PC-3 (cell line): ENCODE results near the gene SGCD. TPM values are rescaled to one million over a fixed set of nuclear protein-coding genes. Genes with fewer than 3 reads are reported as not detected.

Experiments
- ATAC-seq: fragments of 200-7000 bp; cut with Tn5 transposase; 2 replicates; pipeline ENCODE4 v1.9.1; 2020; ENCODE audit warnings: mild to moderate bottlenecking, moderate library complexity
- BruUV-seq: library from RNA; stranded (reverse); fragments of 400-500 nt; replicated peaks from 2 replicates; lab custom pipeline; 2021; lab: Mats Ljungman, UMichigan
- CTCF ChIA-PET: fragments of 300-600 bp; sonication (Branson Sonifier 250); formaldehyde crosslinking; loops from one replicate; lab custom pipeline; 2022; ENCODE audit warnings: antibody characterized with exemption; lab: Charles Lee
- POLR2A ChIA-PET: fragments of 300-600 bp; sonication (Branson Sonifier 250); formaldehyde crosslinking; loops from one replicate; lab custom pipeline; 2022; ENCODE audit warnings: antibody characterized with exemption; ENCODE audit not compliant: unreplicated experiment; lab: Charles Lee
- DNase-seq: peaks from one replicate; pipeline ENCODE4 v3.0.0-alpha.2; 2015
- H2AFZ ChIP-seq: fragments of 300-600 bp; sonication (generic); 2 replicates; pipeline ENCODE4 v1.6.0; 2016; ENCODE audit warnings: antibody characterized with exemption, low read length
- H3F3A ChIP-seq: fragments of 300-600 bp; sonication (generic); one replicate; pipeline ENCODE4 v1.6.0; 2017; ENCODE audit warnings: antibody characterized with exemption, low read length, control low read depth, mild to moderate bottlenecking; ENCODE audit not compliant: unreplicated experiment
- H3K27ac ChIP-seq: fragments of 300-600 bp; sonication (generic); 2 replicates; pipeline ENCODE4 v1.5.1; 2016; ENCODE audit warnings: mild to moderate bottlenecking, low read length
- H3K27me3 ChIP-seq: fragments of 300-600 bp; sonication (generic); 2 replicates; pipeline ENCODE4 v1.6.1; 2016; ENCODE audit warnings: low read length, mixed read lengths
- H3K36me3 ChIP-seq: fragments of 300-600 bp; sonication (generic); 2 replicates; pipeline ENCODE4 v1.6.1; 2016; ENCODE audit warnings: low read depth, mixed run types, low read length, mixed read lengths
- H3K4me1 ChIP-seq: fragments of 300-600 bp; sonication (generic); 2 replicates; pipeline ENCODE4 v1.5.1; 2016; ENCODE audit warnings: low read length; ENCODE audit not compliant: insufficient read depth
- H3K4me2 ChIP-seq: fragments of 300-600 bp; sonication (generic); 2 replicates; pipeline ENCODE4 v1.6.0; 2016; ENCODE audit warnings: low read length
- H3K4me3 ChIP-seq: fragments of 300-600 bp; sonication (generic); 2 replicates; pipeline ENCODE4 v1.5.1; 2016; ENCODE audit warnings: mild to moderate bottlenecking, low read length, mixed read lengths
- H3K79me2 ChIP-seq: fragments of 300-600 bp; sonication (generic); 2 replicates; pipeline ENCODE4 v1.6.1; 2017; ENCODE audit warnings: low read length, mixed read lengths
- H3K9ac ChIP-seq: fragments of 300-600 bp; sonication (generic); 2 replicates; pipeline ENCODE4 v1.6.0; 2016; ENCODE audit warnings: mild to moderate bottlenecking, low read length
- H3K9me2 ChIP-seq: fragments of 300-600 bp; sonication (generic); replicated peaks from 2 replicates; pipeline ENCODE4 v1.6.1; 2016; ENCODE audit warnings: mixed run types, low read length, mixed read lengths
- H3K9me3 ChIP-seq: fragments of 300-600 bp; sonication (generic); 2 replicates; pipeline ENCODE4 v1.6.1; 2016; ENCODE audit warnings: low read length, mixed read lengths
- H4K20me1 ChIP-seq: fragments of 300-600 bp; sonication (generic); 2 replicates; pipeline ENCODE4 v1.6.1; 2016; ENCODE audit warnings: low read length, mixed read lengths
- EZH2 ChIP-seq: fragments of 300-600 bp; sonication (generic); IDR thresholded peaks from one replicate; pipeline ENCODE4 v1.6.1; 2017; ENCODE audit warnings: antibody characterized with exemption, mild to moderate bottlenecking, low read length; ENCODE audit not compliant: unreplicated experiment
- EZH2phosphoT487 ChIP-seq: fragments of 300-600 bp; sonication (generic); IDR thresholded peaks from 2 replicates; pipeline ENCODE4 v1.6.1; 2018; ENCODE audit warnings: mild to moderate bottlenecking, antibody characterized with exemption, low read length, borderline replicate concordance
- intact Hi-C: fragments of 100-400 bp; cut with micrococcal nuclease; formaldehyde crosslinking; loops from 2 replicates; pipeline ENCODE4 v1.9.0; 2023
- total RNA-seq: library from RNA; depleted of rRNA; stranded (reverse); fragments of >200 nt; gene quantifications from 2 replicates; pipeline ENCODE4 v1.2.3, GENCODE V29; 2014
- TF ChIP-seq, protein P1 (sequence below): fragments of 300-600 bp; sonication (generic); conservative IDR thresholded peaks from 2 replicates; pipeline ENCODE4 v1.5.1; 2017; ENCODE audit warnings: antibody characterized with exemption, low read depth, mild to moderate bottlenecking, low read length

The SGCD gene
- total RNA-seq, 1 experiment from 2014 or later, result 0.15 TPM

DNA sequence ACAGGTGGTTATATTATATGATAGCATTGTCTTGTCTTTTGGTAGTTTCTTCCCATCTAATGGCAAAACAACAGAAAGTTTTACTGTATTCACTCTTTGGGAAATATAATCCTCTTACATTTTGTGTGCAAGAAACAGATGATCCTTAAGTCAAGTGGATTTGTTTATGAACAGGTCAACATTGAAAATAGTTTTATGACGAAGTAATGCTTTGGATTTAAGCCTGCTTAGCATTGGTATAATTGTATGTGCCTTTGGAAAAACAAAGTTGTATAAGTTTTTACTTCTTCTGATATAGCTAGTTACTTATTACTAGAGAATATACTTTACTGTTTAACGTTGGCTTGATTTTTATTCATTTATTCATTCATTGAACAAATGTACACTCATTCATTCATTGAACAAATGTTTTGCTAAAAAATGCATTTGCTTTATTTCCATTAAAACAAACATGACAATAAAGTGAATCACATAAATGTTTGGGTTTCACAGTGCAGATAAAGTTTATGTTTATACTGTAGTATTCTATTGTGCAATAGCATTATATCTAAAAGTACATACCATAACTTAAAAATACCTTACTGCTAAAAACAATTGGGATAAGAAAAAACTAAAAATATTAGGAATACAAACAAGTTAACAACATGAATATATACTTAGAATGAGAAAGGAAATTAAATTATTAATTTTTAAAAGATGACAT lies 12.3 kb downstream of the SGCD start:
- Histone ChIP-seq H3K4me1 (no peaks in the 10 kb centered on the region), H3K36me3 (no peaks in the 10 kb centered on the region), H3K4me3 (no peak overlapping the region), H3K9me2 (no peaks in the 10 kb centered on the region), H3F3A (no peaks in the 10 kb centered on the region), H3K4me2 (no peak overlapping the region), H4K20me1 (no peaks in the 10 kb centered on the region), H3K9ac (no peak overlapping the region), H3K9me3 (0 out of 2 replicates have a peak, but pooled peaks cover 6% of the 10 kb centered on the region), H3K27ac (no peak overlapping the region), H2AFZ (no peak overlapping the region), H3K27me3 (no peaks in the 10 kb centered on the region), H3K79me2 (no peaks in the 10 kb centered on the region)
- no peak for DNase-seq
- TF ChIP-seq, protein P1, sequence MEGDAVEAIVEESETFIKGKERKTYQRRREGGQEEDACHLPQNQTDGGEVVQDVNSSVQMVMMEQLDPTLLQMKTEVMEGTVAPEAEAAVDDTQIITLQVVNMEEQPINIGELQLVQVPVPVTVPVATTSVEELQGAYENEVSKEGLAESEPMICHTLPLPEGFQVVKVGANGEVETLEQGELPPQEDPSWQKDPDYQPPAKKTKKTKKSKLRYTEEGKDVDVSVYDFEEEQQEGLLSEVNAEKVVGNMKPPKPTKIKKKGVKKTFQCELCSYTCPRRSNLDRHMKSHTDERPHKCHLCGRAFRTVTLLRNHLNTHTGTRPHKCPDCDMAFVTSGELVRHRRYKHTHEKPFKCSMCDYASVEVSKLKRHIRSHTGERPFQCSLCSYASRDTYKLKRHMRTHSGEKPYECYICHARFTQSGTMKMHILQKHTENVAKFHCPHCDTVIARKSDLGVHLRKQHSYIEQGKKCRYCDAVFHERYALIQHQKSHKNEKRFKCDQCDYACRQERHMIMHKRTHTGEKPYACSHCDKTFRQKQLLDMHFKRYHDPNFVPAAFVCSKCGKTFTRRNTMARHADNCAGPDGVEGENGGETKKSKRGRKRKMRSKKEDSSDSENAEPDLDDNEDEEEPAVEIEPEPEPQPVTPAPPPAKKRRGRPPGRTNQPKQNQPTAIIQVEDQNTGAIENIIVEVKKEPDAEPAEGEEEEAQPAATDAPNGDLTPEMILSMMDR, result no peak
- TF ChIP-seq EZH2phosphoT487 (no peak), EZH2 (no peak)
- POLR2A ChIA-PET, result no interaction called here
- BruUV-seq, result no TSS peak
- intact Hi-C loops, result no loop called here
- CTCF ChIA-PET, result no interaction called here
- no peak for ATAC-seq

DNA sequence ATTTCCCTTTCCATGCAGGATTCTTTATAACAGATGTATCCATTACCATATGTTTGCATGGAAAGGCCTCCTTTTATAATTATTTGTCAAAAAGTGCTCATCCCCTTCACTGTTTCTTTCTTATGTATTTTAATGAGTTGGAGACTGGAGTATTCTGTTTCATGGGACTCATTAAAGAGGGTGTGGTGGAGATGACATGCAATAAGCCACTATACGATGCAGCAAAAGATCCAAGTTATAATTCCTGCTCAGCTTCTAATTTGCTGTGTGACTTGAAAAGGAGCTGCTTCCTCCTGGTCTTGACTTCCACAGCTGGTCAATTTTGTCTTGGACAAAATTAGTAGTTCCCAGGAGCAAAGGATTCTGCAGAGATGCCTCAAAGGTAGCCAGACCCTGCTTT lies 13.9 kb downstream of the SGCD start:
- no peaks in the 10 kb centered on the region for H3F3A ChIP-seq
- ChIA-PET CTCF (no interaction called here), POLR2A (no interaction called here)
- no peaks in the 10 kb centered on the region for H4K20me1 ChIP-seq
- no peaks in the 10 kb centered on the region for H3K27me3 ChIP-seq
- ATAC-seq, result no peak
- no peaks in the 10 kb centered on the region for H3K79me2 ChIP-seq
- no peak for DNase-seq
- no peaks in the 10 kb centered on the region for H3K36me3 ChIP-seq
- H3K9ac ChIP-seq, result no peak overlapping the region
- H3K4me2 ChIP-seq, result no peak overlapping the region
- intact Hi-C loops, result no loop called here
- BruUV-seq, result no TSS peak
- TF ChIP-seq, protein P1, result no peak
- TF ChIP-seq EZH2phosphoT487, result no peak
- TF ChIP-seq EZH2, result no peak
- no peak overlapping the region for H3K4me3 ChIP-seq
- 0 out of 2 replicates have a peak, but pooled peaks cover 6% of the 10 kb centered on the region for H3K9me3 ChIP-seq
- H2AFZ ChIP-seq, result no peak overlapping the region
- H3K4me1 ChIP-seq, result no peaks in the 10 kb centered on the region
- H3K9me2 ChIP-seq, result no peaks in the 10 kb centered on the region
- no peak overlapping the region for H3K27ac ChIP-seq

DNA sequence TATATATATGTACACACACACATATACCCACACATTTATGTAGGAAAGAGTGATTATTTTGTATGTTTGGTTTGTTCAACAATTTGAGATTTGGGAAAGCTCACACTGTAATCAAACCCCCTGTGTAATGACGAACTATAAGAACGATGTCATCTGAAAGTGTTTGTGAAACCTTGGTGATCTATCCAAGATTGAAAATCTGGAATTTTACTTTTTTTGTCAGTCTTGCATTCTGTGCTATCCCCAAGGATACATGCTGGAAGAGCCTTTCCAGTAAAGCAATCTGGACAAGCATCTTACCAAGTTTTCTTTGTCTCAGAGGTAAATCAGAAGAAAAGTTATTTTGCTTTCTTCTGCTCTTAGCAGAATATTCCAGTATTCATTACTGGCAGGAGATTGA lies 23.3 kb downstream of the SGCD start:
- intact Hi-C loops, result no loop called here
- no peak for DNase-seq
- POLR2A ChIA-PET, result no interaction called here
- TF ChIP-seq, protein P1, result no peak
- TF ChIP-seq EZH2phosphoT487 (no peak), EZH2 (no peak)
- Histone ChIP-seq H3K27ac (no peak overlapping the region), H3K9me2 (no peaks in the 10 kb centered on the region), H3K4me2 (no peak overlapping the region), H4K20me1 (no peaks in the 10 kb centered on the region), H3K9ac (no peak overlapping the region), H3K9me3 (no peaks in the 10 kb centered on the region), H3K4me1 (no peaks in the 10 kb centered on the region), H3K36me3 (no peaks in the 10 kb centered on the region), H3K79me2 (no peaks in the 10 kb centered on the region), H3F3A (no peaks in the 10 kb centered on the region), H3K27me3 (no peaks in the 10 kb centered on the region), H3K4me3 (no peak overlapping the region), H2AFZ (no peak overlapping the region)
- ATAC-seq, result no peak
- CTCF ChIA-PET, result no interaction called here
- BruUV-seq, result no TSS peak
